Kidney (tissue), 14 donors: ENCODE results near the gene CETN3. TPM values are rescaled to one million over a fixed set of nuclear protein-coding genes. Genes with fewer than 3 reads are reported as not detected.

Source experiments
- DNase-seq, 5 donors: peaks; one replicate each; pipeline ENCODE4 v3.0.0-alpha.2; 2013 to 2020
- FAIRE-seq: peaks from 2 replicates; lab custom pipeline; 2012; peaks lifted over from hg19 to GRCh38; lab: Jason Lieb, UNC
- H3K27ac ChIP-seq, 2 donors: one replicate each; pipeline ENCODE4 v1.7.0; 2013; ENCODE audit warnings: low read depth in 2 of 2, low read length in 2 of 2, inconsistent platforms in 1 of 2
- H3K27me3 ChIP-seq: one replicate; pipeline ENCODE4 v1.7.1; 2013; ENCODE audit warnings: low read length, inconsistent platforms; ENCODE audit not compliant: control insufficient read depth, insufficient read depth
- H3K36me3 ChIP-seq, 3 donors: one replicate each; pipeline versions ENCODE4 v1.7.0 to v1.7.1; 2013; ENCODE audit warnings: low read length in 3 of 3, control low read depth in 1 of 3, inconsistent platforms in 1 of 3; ENCODE audit not compliant: insufficient read depth in 3 of 3, control insufficient read depth in 2 of 3
- H3K4me1 ChIP-seq, 3 donors: one replicate each; pipeline versions ENCODE4 v1.7.0 to v1.7.1; 2013; ENCODE audit warnings: low read length in 3 of 3, inconsistent platforms in 1 of 3, low read depth in 1 of 3; ENCODE audit not compliant: control insufficient read depth in 2 of 3, insufficient read depth in 2 of 3
- H3K4me3 ChIP-seq, 3 donors: one replicate each; pipeline versions ENCODE4 v1.7.0 to v1.8.1; 2013; ENCODE audit warnings: low read length in 3 of 3, control low read depth in 1 of 3, inconsistent platforms in 1 of 3
- H3K9ac ChIP-seq, 3 donors: one replicate each; pipeline versions ENCODE4 v1.7.0 to v1.7.1; 2013; ENCODE audit warnings: low read length in 3 of 3, control low read depth in 1 of 3, inconsistent platforms in 1 of 3
- H3K9me3 ChIP-seq, 3 donors: one replicate each; pipeline versions ENCODE4 v1.7.0 to v1.7.1; 2013; ENCODE audit warnings: low read length in 3 of 3, control low read depth in 1 of 3, inconsistent platforms in 1 of 3; ENCODE audit not compliant: control insufficient read depth in 2 of 3, insufficient read depth in 1 of 3
- intact Hi-C: fragments of 100-400 bp; cut with DNase I; formaldehyde crosslinking; loops from one replicate; pipeline ENCODE4 v1.11.1; 2022
- polyA plus RNA-seq: library from polyadenylated mRNA; stranded (reverse); fragments of 350-450 nt; fragmentation: Illumina TruSeq; extraction: RNeasy Lipid Tissue Mini Kit (QIAGEN cat#74804); gene quantifications from one replicate; pipeline ENCODE4 v1.2.3, GENCODE V29; 2014; ENCODE audit warnings: low read depth, low replicate concordance; ENCODE audit not compliant: insufficient read depth
- total RNA-seq: library from RNA; stranded (reverse); fragmentation: NEBNext Ultra II Directional; extraction: Animal tissue kit (Norgen Biotek cat#: 25700); gene quantifications from one replicate; pipeline ENCODE4 v1.2.1, GENCODE V29; 2021
- TF ChIP-seq, protein P1 (sequence below): IDR thresholded peaks from 3 replicates; pipeline ENCODE4 v1.5.1; 2012; ENCODE audit warnings: mild to moderate bottlenecking, moderate library complexity, borderline replicate concordance; ENCODE audit not compliant: insufficient read depth; ENCODE audit errors: extremely low read depth
- donor health status: control.
- donor health status: control.
- donor health status: control.
- donor health status: control.
- donor health status: control.
- donor health status: DM: yes; HTN: yes; CAD: no.
- donor health status: Normal renal cell carcinoma (clear cell type).

CETN3 gene
- total and polyA plus RNA-seq, 2 donors from 2014 or later, result 19.8 to 50.0 TPM

DNA sequence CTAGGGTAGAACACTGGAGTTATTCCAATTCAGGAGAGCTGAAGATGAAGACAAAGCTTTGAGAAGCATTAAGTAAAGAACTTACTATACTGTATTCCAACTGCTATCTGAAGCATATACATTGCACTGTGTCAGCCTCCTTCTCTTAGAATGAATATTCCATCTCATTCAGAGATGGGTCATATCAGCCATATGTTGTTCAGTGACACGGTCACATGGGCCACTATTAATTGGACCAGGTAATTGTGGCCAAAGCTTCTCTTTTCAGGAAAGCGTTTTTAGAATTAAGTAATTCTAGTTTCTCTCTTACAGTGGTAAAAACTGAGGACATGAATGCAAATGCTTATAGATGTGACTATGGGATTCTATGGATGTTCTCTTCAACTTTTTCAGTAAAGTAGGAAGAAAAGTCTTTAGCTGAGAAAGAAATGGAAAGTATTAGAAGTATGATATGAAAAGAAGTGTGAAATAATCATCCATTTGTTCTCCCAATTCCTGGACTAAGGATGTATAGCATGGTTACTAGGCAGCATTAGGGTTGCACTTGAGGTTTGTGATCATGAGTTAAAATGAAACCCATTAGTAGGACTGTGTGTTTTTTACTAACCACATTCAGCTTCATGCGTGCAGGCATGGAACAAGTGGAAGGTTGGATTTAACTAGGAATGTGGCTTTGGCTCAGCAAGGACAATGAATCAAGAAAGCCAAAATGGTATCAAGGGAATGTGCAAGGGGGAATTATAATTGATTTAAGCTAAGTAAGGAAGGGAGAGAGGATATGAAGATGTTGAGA lies 40.9 kb downstream of the CETN3 start:
- Histone ChIP-seq H3K4me3 (no peak overlapping the region), H3K27ac (no peak overlapping the region), H3K27me3 (no peaks in the 10 kb centered on the region), H3K9ac (no peak overlapping the region), H3K36me3 (no peaks in the 10 kb centered on the region), H3K9me3 (no peaks in the 10 kb centered on the region), H3K4me1 (no peaks in the 10 kb centered on the region)
- FAIRE-seq (no peak), DNase-seq (no peak)
- intact Hi-C loops, result no loop called here
- TF ChIP-seq, protein P1, sequence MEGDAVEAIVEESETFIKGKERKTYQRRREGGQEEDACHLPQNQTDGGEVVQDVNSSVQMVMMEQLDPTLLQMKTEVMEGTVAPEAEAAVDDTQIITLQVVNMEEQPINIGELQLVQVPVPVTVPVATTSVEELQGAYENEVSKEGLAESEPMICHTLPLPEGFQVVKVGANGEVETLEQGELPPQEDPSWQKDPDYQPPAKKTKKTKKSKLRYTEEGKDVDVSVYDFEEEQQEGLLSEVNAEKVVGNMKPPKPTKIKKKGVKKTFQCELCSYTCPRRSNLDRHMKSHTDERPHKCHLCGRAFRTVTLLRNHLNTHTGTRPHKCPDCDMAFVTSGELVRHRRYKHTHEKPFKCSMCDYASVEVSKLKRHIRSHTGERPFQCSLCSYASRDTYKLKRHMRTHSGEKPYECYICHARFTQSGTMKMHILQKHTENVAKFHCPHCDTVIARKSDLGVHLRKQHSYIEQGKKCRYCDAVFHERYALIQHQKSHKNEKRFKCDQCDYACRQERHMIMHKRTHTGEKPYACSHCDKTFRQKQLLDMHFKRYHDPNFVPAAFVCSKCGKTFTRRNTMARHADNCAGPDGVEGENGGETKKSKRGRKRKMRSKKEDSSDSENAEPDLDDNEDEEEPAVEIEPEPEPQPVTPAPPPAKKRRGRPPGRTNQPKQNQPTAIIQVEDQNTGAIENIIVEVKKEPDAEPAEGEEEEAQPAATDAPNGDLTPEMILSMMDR, result no peak

DNA sequence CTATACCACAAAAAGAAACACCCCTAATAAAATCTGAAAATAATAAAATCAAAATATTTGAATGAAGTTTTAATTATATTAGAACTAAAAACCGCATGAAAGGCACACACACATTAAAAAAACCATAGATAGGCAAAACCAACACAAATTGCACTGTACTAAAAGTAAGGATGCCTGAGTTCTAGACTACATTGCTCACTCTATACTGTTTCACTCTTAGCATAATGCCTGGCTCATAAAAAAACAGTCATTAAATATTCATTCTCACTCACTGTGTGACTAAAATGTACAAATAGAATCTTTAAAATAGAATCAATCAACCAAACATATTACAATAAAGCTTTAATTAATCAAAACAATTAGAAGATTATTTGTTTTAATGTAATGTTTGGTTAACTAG lies 41.7 kb downstream of the CETN3 start:
- FAIRE-seq, result no peak

DNA sequence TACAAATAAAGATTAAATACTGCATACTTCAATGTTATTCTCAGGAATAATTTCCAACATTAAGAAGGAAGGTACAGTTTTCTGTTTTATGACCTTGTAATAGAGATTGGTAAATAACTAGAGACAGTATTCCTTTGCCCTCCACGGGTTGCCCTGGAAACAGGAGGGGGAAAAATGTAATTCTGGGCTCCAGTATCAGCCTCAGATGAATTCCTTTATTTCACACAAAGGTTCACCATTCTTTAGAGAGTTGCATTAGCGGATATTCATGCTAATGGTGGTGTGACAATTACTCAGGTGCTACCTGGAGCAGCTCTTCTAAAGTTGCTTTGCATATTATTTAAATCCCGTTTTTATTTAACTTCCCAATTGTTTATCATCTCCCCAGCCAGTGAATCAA lies 42.6 kb downstream of the CETN3 start:
- Histone ChIP-seq H3K36me3 (no peaks in the 10 kb centered on the region), H3K9me3 (no peaks in the 10 kb centered on the region), H3K4me1 (no peaks in the 10 kb centered on the region), H3K27ac (no peak overlapping the region), H3K27me3 (no peaks in the 10 kb centered on the region), H3K4me3 (no peak overlapping the region), H3K9ac (no peak overlapping the region)
- FAIRE-seq (no peak), DNase-seq (no peak)
- TF ChIP-seq, protein P1, result no peak
- intact Hi-C loops, result no loop called here

More for the DNA sequence above, 41.7 kb downstream of the CETN3 start:
- no peaks in the 10 kb centered on the region for H3K36me3 ChIP-seq
- H3K4me1 ChIP-seq, result no peaks in the 10 kb centered on the region
- H3K27ac ChIP-seq, result no peak overlapping the region
- intact Hi-C loops, result no loop called here
- no peak overlapping the region for H3K4me3 ChIP-seq
- DNase-seq, result no peak
- H3K9ac ChIP-seq, result no peak overlapping the region
- H3K27me3 ChIP-seq, result no peaks in the 10 kb centered on the region
- no peaks in the 10 kb centered on the region for H3K9me3 ChIP-seq
- TF ChIP-seq, protein P1, result no peak
